Measurements from ENCODE around the gene CAND2. TPM values are rescaled to one million over a fixed set of nuclear protein-coding genes. Genes with fewer than 3 reads are reported as not detected.

CAND2 gene
- total and polyA plus RNA-seq, 9 of the 15 experiments (the other 6 are each of a cell fraction or from before 2014, with no cell fraction given) = 0.91 to 14.9 (median 4.3) TPM

DNA sequence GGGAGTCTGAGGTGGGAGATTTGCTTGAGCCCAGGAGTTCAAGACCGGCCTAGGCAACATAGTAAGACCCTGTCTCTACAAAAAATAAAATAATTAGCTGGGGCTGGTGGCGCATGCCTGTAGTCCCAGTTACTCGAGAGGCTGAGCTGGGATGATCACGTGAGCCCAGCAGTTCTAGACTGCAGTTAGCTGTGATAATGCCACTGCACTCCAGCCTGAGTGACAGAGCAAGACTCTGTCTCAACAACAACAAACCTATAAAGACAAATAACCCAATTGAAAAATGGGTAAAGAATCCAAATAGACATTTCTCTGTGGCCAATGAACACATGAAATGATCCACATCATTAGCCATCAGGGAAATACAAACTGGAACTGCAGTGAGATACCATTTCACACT lies 46.0 kb downstream of the CAND2 start (continued):
- TF ChIP-seq SMAD4 (CRISPR knock-in tag; conservative IDR thresholded peaks at IDR 0.05) = no peak
- 0 out of 4 replicates have a peak, but pooled peaks of 1 of the 2 experiments have one; percentile 33 for TF ChIP-seq TEAD1 (CRISPR knock-in tag; IDR thresholded peaks at IDR 0.05)
- TF ChIP-seq TOE1 (IDR thresholded peaks at IDR 0.05; ENCODE audit: borderline replicate concordance) = peak; percentile 93
- no peak for TF ChIP-seq TOE1 (CRISPR knock-in tag; IDR thresholded peaks at IDR 0.05; ENCODE audit: borderline replicate concordance, low read depth)
- TF ChIP-seq, protein P1, sequence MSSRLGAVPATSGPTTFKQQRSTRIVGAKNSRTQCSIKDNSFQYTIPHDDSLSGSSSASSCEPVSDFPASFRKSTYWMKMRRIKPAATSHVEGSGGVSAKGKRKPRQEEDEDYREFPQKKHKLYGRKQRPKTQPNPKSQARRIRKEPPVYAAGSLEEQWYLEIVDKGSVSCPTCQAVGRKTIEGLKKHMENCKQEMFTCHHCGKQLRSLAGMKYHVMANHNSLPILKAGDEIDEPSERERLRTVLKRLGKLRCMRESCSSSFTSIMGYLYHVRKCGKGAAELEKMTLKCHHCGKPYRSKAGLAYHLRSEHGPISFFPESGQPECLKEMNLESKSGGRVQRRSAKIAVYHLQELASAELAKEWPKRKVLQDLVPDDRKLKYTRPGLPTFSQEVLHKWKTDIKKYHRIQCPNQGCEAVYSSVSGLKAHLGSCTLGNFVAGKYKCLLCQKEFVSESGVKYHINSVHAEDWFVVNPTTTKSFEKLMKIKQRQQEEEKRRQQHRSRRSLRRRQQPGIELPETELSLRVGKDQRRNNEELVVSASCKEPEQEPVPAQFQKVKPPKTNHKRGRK (tag; IDR thresholded peaks at IDR 0.05) = no peak
- TF ChIP-seq SNIP1 (IDR thresholded peaks at IDR 0.05; ENCODE audit: low read depth) = no peak
- TF ChIP-seq CEBPG (CRISPR knock-in tag; IDR thresholded peaks at IDR 0.05) = no peak
- TF ChIP-seq CEBPG (tag; conservative IDR thresholded peaks at IDR 0.05 in 1 of 2, IDR thresholded peaks at IDR 0.05 in 1 of 2) = no peak
- no peak for TF ChIP-seq XRCC5 (IDR thresholded peaks at IDR 0.05; ENCODE audit: low read depth, low read length)
- TF ChIP-seq DIDO1 (tag; IDR thresholded peaks at IDR 0.05; ENCODE audit: low read depth) = no peak
- no peak for TF ChIP-seq ATF2 (CRISPR knock-in tag; IDR thresholded peaks at IDR 0.05)
- TF ChIP-seq ZBTB17 (CRISPR knock-in tag; IDR thresholded peaks at IDR 0.05) = no peak
- no peak for TF ChIP-seq POU5F1 (IDR thresholded peaks at IDR 0.05; ENCODE audit: borderline replicate concordance, low read depth, low read length, partially characterized antibody)
- no peak for TF ChIP-seq ZBTB33 (CRISPR knock-in tag; IDR thresholded peaks at IDR 0.05)
- TF ChIP-seq MTA1 (IDR thresholded peaks at IDR 0.05; ENCODE audit: borderline replicate concordance) = no peak
- no peak for TF ChIP-seq ETV1 (tag; conservative IDR thresholded peaks at IDR 0.05; ENCODE audit: low read depth)
- TF ChIP-seq ERF (CRISPR knock-in tag; IDR thresholded peaks at IDR 0.05) = no peak
- TF ChIP-seq ZNF717 (CRISPR knock-in tag; IDR thresholded peaks at IDR 0.05) = no peak
- TF ChIP-seq ARID2 (IDR thresholded peaks at IDR 0.05) = no peak
- no peak for TF ChIP-seq CBFA2T3 (IDR thresholded peaks at IDR 0.05)
- TF ChIP-seq E2F3 (CRISPR knock-in tag; IDR thresholded peaks at IDR 0.05) = no peak
- no peak for TF ChIP-seq NEUROD1 (IDR thresholded peaks at IDR 0.05; ENCODE audit: borderline replicate concordance, low read depth, low read length, partially characterized antibody)

All from K562 (cell line).